ENCODE results near the gene IFI44L. TPM values are rescaled to one million over a fixed set of nuclear protein-coding genes. Genes with fewer than 3 reads are reported as not detected.
A peak's percentile ranks its signal among the peaks of the same experiment; 100 is the strongest.

Gene IFI44L
- total and polyA plus RNA-seq, 2 experiments from 2014 or later, result 1.2 TPM; not detected in 1

DNA sequence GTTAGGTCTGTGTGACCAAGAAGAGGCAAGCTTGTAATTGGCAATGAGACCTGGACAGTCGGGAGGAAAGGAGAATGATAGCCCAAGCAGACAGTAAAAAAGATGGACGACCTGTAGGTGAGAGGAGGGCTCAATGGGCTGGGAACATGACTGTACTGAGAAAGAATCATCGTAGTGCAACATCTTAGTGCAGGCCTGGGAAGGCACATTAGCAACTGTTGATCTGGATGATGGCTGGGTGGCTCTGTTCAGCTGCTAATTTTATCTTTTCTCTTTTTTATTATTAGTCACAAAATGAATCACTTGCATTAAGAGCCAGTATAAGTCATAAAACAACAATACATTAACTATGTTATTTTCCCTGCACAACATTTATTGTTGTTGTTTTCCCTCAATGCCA lies 62.2 kb downstream of the IFI44L start:
- no peak for DNase-seq (ENCODE audit: low read depth in 1 of 2, low spot score in 1 of 2)
- TF ChIP-seq, protein P1, sequence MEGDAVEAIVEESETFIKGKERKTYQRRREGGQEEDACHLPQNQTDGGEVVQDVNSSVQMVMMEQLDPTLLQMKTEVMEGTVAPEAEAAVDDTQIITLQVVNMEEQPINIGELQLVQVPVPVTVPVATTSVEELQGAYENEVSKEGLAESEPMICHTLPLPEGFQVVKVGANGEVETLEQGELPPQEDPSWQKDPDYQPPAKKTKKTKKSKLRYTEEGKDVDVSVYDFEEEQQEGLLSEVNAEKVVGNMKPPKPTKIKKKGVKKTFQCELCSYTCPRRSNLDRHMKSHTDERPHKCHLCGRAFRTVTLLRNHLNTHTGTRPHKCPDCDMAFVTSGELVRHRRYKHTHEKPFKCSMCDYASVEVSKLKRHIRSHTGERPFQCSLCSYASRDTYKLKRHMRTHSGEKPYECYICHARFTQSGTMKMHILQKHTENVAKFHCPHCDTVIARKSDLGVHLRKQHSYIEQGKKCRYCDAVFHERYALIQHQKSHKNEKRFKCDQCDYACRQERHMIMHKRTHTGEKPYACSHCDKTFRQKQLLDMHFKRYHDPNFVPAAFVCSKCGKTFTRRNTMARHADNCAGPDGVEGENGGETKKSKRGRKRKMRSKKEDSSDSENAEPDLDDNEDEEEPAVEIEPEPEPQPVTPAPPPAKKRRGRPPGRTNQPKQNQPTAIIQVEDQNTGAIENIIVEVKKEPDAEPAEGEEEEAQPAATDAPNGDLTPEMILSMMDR (IDR thresholded peaks at IDR 0.05; ENCODE audit: low read depth, low read length), result no peak
- no peaks in the 10 kb centered on the region for H3K36me3 ChIP-seq
- no peak overlapping the region for H3K27ac ChIP-seq
- no peak overlapping the region for H3K4me3 ChIP-seq
- no peaks in the 10 kb centered on the region for H3K9me3 ChIP-seq (ENCODE audit: low read depth)
- H3K27me3 ChIP-seq, result no peaks in the 10 kb centered on the region
- no peaks in the 10 kb centered on the region for H3K4me1 ChIP-seq (ENCODE audit: low read depth)

DNA sequence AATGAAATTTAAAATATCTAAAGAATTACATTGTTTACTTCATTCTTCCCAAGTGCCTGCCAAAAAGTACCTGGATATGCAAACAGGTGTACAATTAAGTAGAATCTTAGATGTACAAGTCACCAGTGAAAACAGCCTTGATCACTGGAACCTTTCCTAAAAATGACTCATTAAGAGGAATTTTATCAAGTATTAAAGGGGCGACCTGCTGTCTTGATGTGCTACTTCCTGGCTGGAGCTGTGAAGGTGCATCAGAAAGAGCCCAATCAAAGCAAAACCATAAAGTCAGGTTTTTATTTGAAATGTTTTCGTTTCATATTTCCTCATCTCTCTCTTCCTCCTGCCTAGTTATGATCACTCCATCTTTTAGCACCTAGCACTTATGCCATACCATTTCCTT lies 62.8 kb downstream of the IFI44L start:
- H3K27me3 ChIP-seq, result no peaks in the 10 kb centered on the region
- TF ChIP-seq, protein P1 (IDR thresholded peaks at IDR 0.05; ENCODE audit: low read depth, low read length), result no peak
- no peaks in the 10 kb centered on the region for H3K4me1 ChIP-seq (ENCODE audit: low read depth)
- H3K4me3 ChIP-seq, result no peak overlapping the region
- H3K9me3 ChIP-seq (ENCODE audit: low read depth), result no peaks in the 10 kb centered on the region
- H3K27ac ChIP-seq, result no peak overlapping the region
- no peak for DNase-seq (ENCODE audit: low read depth in 1 of 2, low spot score in 1 of 2)
- no peaks in the 10 kb centered on the region for H3K36me3 ChIP-seq

DNA sequence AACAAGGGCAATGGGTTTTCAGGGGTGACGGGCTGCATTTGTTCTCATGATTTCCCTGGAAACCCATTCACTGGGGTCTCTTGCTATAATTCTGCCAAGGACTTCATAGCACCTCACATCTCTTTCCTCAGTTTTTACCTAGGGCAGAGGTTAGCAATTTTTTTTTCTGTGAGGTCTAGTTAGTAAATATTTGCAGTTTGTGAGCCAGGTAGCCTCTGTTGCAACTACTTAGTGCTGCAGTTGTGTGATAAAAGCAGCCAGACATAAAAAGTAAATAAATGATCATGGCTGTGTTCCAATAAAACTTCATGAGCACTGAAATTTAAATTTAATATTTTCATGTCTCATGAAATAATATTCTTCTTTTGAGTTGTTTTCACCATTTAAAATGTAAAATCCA lies 67.1 kb downstream of the IFI44L start:
- Histone ChIP-seq H3K27ac (no peak overlapping the region), H3K9me3 (ENCODE audit: low read depth) (no peaks in the 10 kb centered on the region), H3K4me3 (no peak overlapping the region), H3K27me3 (no peaks in the 10 kb centered on the region), H3K36me3 (no peaks in the 10 kb centered on the region), H3K4me1 (ENCODE audit: low read depth) (no peaks in the 10 kb centered on the region)
- DNase-seq (ENCODE audit: low read depth in 1 of 2, low spot score in 1 of 2), result no peak
- TF ChIP-seq, protein P1 (IDR thresholded peaks at IDR 0.05; ENCODE audit: low read depth, low read length), result no peak

DNA sequence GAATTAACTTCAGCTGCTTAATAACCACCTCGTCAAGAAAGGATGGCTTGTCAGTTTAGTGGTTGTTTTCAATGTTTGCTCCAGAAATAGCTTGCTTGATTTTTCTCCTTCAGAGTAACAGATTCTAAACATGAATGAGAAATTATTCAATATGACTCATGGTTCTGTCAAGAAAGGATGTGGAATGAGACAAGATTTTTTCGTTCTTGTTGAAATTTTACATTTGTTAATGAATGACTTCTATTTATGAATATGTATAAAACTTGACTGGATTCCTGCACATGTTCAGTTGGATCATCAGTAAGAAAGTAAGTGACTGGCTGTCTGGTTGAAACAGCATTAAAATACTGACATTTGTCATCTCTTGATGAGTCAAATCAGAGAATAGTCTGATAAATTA lies 67.7 kb downstream of the IFI44L start:
- H3K9me3 ChIP-seq (ENCODE audit: low read depth), result no peaks in the 10 kb centered on the region
- no peaks in the 10 kb centered on the region for H3K4me1 ChIP-seq (ENCODE audit: low read depth)
- H3K27ac ChIP-seq, result no peak overlapping the region
- no peak overlapping the region for H3K4me3 ChIP-seq
- H3K36me3 ChIP-seq, result no peaks in the 10 kb centered on the region
- H3K27me3 ChIP-seq, result no peaks in the 10 kb centered on the region
- TF ChIP-seq, protein P1 (IDR thresholded peaks at IDR 0.05; ENCODE audit: low read depth, low read length), result no peak
- no peak for DNase-seq (ENCODE audit: low read depth in 1 of 2, low spot score in 1 of 2)

DNA sequence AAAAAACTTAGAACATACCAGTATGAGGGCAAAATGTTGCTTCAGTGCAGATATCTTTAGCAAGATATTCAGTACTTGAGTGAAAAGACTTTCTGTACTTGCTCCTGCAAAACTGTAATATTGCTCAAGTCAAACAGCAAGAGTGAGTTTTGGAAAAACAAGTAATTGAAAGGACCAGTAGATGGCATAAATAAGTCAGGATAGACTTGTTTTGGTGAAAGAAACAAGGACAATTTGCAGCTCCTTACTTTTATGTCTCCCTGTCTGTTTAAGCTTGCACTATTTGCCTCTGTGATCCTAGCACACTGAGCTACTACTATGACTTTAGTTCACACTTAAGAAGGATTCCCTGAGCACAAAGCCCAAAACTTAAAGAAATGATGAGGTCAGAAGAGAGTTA lies 68.4 kb downstream of the IFI44L start:
- TF ChIP-seq, protein P1 (IDR thresholded peaks at IDR 0.05; ENCODE audit: low read depth, low read length), result peak; percentile 35
- peak in 1 of 2 donors; percentile 77 for DNase-seq (ENCODE audit: low read depth in 1 of 2, low spot score in 1 of 2)
- Histone ChIP-seq H3K27me3 (no peaks in the 10 kb centered on the region), H3K36me3 (no peaks in the 10 kb centered on the region), H3K4me1 (ENCODE audit: low read depth) (no peaks in the 10 kb centered on the region), H3K27ac (no peak overlapping the region), H3K9me3 (ENCODE audit: low read depth) (no peaks in the 10 kb centered on the region), H3K4me3 (no peak overlapping the region)

DNA sequence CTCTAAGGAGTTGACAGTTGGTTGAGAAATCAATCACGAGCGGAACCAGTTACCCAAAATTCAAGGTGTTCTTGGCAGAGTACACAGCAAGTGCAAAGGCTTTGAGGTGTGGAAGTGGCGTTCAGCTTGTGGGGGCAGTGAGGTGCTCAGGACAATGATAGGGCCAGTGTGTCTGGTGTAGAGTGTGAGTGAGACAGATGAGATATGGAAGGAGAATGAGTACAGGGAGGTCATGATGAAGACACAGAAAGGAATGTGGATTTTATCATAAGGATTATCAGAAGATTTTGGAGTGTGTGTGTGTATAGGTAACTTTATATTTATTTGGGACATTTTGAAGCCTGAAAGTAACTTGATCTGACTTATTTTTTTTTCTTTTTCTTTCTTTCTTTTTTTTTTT lies 70.3 kb downstream of the IFI44L start:
- TF ChIP-seq, protein P1 (IDR thresholded peaks at IDR 0.05; ENCODE audit: low read depth, low read length), result no peak
- Histone ChIP-seq H3K27ac (no peak overlapping the region), H3K4me3 (no peak overlapping the region), H3K27me3 (no peaks in the 10 kb centered on the region), H3K9me3 (ENCODE audit: low read depth) (no peaks in the 10 kb centered on the region), H3K36me3 (no peaks in the 10 kb centered on the region), H3K4me1 (ENCODE audit: low read depth) (no peaks in the 10 kb centered on the region)
- DNase-seq (ENCODE audit: low read depth in 1 of 2, low spot score in 1 of 2), result no peak
